ENCODE data around the gene AHSP.
"Not testable (repeated sequence)": the region's sequence is repeated elsewhere in the genome, so short reads cannot be mapped to it uniquely, and the experiment has no call there.

AHSP gene

DNA sequence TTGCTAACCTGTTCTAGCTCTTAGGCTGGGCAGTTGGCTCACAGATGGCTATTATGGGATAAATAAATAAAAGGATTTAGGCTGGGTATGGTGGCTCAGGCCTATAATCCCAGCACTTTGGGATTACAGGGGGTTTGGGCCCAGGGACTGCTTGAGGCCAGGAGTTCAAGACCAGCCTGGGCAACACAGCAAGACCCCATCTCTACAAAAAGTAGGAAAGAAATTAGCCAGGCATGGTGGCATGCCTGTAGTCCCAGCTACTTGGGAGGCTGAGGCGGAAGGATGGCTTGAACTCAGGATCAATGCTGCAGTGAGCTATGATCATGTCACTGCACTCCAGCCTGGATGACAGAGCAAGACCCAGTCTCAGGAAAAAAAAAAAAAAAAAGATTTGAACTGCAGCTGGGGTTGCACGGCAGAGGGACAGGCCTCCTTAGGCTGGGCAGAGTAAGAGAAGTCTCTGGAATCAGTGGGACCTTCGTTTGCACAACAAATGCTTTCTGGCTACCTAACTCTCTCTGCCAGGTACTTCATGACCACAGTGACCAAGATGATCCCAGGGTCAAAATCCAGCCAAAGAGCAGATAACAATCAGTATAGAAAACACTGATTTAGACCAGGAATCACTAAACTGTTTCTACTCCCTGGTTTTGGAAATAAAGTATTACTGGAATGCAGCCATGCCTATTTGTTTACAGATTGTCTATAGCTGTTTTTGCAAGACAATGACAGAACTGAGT is 26.3 kb upstream of the AHSP start:
- no peak for DNase-seq (ENCODE audit: low spot score)

DNA sequence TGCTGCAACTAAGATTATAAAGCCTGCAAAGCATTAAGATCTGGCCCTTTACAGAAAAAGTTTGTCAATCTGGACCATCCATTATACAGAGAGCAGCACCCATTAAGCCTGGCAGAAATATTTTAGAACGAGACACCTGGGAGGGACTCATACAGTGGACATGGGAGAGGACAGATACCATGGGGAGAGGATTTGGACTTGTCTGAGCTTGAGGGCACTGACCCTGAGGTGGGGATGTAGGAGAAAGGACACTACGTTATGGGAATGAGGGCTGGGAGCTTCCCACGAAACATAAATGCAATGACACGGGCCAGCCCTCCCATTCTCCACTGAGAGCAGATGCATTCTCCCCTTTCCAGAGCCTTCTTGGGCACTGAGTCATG is 25.7 kb upstream of the AHSP start:
- DNase-seq (ENCODE audit: low spot score), result no peak

DNA sequence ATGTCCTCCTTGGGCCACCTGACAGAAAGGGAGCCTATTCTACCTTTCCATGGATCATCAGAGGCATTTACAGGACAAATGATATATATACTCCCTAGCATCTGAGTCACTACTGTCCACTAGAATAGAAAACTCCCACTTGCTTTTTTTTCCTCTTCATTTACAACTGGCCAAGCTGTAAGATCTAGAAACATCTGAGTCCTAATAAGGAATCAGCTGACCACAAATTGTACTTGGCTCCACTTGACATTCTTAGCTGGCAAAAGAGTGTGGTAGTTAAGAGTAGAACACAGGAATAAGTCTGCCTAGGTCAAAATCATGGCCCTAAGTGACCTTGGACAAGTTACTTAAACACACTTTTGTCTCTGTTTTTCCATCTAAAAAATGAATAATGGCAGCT is 24.7 kb upstream of the AHSP start:
- no peak for DNase-seq (ENCODE audit: low spot score)

- not testable (repeated sequence) for DNase-seq (ENCODE audit: low spot score)
Measured at GRCh38 chr16:31503555-31503954, 24.1 kb upstream of the AHSP start.

DNA sequence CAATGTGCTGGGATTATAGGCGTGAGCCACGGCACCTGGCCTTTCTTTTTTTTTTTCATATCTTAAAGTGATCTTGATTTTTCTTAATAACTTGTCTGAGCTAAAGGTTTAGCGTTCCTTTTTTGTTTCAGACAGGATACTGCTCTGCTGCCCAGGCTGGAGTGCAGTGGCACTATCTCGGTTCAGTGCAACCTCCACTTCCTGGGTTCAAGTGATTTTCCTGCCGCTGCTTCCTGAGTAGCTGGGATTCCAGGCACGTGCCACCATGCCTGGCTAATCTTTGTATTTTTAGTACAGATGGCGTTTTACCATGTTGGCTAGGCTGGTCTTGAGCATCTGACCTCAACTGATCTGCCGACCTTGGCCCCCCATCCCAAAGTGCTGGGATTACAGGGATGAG is 23.5 kb upstream of the AHSP start:
- no peak for DNase-seq (ENCODE audit: low spot score)

- no peak for DNase-seq (ENCODE audit: low spot score)
Measured at GRCh38 chr16:31505483-31505882, 22.2 kb upstream of the AHSP start.

DNA sequence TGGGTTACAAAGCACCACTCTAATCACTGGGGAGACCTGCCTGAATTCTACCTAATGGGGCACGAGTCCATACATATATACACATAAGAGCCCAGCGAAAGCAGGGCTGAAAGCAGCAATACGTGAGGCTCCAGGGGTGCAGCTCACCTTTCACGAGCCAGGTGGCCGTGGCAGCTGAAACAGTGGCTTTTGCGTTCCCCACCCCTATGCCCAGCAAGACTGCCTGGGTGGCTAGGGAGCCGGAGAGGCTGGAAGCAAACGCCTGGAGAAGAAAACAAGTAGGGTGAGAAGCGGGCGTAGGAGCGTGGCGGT is 20.1 kb upstream of the AHSP start:
- DNase-seq (ENCODE audit: low spot score), result no peak

DNA sequence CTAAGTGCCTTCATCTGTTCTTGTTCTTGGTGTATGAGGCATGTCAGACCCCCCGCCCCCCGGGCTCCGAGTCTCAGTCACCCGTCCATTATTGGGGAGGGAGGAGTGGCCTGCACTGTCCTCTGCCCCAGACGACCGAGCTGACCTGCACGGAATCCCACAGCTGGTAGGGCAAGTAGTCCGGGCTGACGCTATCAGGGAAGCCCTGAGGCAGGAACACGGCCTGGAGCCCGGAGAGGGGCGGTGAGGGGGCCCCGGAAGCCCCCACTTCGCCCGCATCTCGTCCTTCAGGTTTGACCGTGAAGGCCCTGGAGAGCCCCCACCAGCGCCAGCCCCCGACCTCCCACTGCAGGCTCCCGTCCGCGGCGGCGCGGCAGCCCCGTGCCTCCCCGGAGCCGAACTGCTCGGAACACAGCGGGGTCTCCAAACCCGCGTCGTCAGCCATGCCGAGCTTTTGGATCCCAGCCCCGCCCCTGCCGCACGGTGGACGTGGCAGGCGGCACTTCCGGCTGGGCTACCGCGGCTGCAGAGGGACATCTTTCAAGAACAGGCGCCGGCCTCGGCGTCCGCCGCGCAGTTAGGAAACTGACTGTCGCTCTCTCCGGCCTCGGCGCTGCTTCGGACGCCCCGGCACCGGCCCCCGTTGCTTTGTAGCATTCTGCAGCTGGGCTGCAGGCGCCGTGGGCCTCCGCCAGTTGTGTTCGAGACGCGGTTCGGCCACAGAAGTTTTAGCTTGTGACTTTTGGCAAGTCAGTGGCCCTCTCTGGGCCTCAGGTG is 19.6 kb upstream of the AHSP start, which contains the start of gene RUSF1:
Gene RUSF1, minus strand, starts transcription at position 463 of the 777 bp plus-strand sequence. Its CDS starts 18 bp downstream, at position 445.
- peak; percentile 85 for DNase-seq (ENCODE audit: low spot score)

GRCh38 chr16:31508706-31509195 is 18.9 kb upstream of the AHSP start:
- DNase-seq (ENCODE audit: low spot score), result peak; percentile 45

DNA sequence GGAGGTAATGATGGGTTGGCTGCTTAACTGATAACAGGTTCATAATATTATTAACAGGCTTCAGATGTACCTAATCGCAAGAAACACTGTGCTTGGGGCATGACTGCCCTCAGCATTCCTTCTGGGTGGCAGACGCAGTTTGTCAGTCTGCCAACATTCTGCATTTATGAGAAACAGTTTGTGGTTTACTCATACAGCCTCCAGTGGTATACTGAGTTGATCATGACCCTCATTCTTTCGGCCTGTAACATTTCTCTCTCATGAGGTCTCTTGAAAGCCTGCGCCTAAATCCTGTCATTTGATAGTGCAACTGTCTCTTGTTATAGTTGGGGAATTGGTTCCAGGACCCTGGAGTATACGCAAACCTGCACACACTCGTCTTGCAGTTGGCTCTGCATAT is 14.6 kb upstream of the AHSP start:
- no peak for DNase-seq (ENCODE audit: low spot score)

DNA sequence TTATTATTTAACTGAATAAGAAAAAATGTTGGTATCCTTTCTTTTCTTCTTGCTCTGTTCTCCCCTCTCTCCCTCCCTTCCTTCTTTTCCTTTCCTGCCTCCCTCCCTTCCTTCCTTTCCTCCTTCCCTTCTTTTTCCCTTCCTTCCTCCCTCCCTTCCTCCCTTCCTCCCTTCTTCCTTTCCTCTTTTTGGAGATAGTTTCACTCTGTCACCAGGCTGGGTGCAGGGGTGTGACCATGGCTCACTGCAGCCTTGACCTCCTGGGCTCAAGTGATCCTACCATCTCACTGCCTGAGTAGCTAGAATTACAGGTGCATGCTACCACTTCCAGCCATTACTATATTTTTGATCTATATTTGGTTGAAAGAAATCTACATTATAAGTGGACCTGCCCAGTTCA is 13.8 kb upstream of the AHSP start:
- no peak for DNase-seq (ENCODE audit: low spot score)

GRCh38 chr16:31517800-31518402 is 9.8 kb upstream of the AHSP start:
- DNase-seq (ENCODE audit: low spot score), result no peak

GRCh38 chr16:31519759-31520431 is 7.8 kb upstream of the AHSP start:
- DNase-seq (ENCODE audit: low spot score), result no peak

- no peak for DNase-seq (ENCODE audit: low spot score)
Measured at GRCh38 chr16:31521368-31521767, 6.3 kb upstream of the AHSP start.

- DNase-seq (ENCODE audit: low spot score), result no peak
Measured at GRCh38 chr16:31522071-31522470, 5.6 kb upstream of the AHSP start.

- not testable (repeated sequence) for DNase-seq (ENCODE audit: low spot score)
Measured at GRCh38 chr16:31523768-31524167, 3.9 kb upstream of the AHSP start.

DNA sequence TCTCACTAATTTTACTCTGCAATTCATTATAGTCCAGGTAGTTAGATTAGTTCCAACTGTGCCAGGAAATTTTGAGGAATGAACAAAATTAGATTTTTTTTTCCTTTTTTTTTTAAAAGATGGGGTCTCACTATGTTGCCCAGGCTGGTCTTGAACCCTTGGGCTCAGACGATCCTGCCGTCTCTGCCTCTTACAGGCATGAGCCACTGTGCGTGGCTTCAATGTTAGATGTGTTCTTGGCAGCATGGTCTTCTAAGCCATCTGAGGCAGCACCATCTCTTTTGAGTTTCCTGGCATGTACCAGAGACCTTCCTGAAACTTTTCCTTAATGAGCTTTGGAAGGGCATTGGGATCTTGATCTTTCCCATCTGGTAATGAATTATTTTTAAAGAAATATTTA is 2.6 kb upstream of the AHSP start:
- DNase-seq (ENCODE audit: low spot score), result no peak

DNA sequence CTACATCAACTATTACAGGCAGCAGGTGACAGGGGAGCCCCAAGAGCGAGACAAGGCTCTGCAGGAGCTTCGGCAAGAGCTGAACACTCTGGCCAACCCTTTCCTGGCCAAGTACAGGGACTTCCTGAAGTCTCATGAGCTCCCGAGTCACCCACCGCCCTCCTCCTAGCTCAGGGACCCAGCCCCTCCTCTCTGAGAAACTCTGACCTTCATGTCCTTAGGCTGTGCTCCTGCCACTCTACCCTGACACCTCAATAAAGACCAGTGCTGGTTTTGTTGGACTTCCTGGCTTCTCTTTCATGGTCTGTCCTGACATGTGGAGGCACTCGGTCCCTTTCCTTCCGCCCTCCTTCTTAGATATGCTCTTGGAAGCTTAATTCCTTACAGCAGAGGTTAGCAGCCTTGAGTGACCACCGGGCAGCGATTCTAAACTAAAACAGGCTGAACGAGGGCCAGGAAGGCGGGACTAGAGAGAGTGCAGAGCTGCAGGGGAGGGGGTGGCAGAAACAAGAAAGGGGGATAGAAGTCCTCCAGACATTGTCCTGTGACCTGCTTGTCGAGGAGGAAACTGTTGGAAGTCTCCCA is 915 bp downstream of the AHSP start:
- no peak for DNase-seq (ENCODE audit: low spot score)

DNA sequence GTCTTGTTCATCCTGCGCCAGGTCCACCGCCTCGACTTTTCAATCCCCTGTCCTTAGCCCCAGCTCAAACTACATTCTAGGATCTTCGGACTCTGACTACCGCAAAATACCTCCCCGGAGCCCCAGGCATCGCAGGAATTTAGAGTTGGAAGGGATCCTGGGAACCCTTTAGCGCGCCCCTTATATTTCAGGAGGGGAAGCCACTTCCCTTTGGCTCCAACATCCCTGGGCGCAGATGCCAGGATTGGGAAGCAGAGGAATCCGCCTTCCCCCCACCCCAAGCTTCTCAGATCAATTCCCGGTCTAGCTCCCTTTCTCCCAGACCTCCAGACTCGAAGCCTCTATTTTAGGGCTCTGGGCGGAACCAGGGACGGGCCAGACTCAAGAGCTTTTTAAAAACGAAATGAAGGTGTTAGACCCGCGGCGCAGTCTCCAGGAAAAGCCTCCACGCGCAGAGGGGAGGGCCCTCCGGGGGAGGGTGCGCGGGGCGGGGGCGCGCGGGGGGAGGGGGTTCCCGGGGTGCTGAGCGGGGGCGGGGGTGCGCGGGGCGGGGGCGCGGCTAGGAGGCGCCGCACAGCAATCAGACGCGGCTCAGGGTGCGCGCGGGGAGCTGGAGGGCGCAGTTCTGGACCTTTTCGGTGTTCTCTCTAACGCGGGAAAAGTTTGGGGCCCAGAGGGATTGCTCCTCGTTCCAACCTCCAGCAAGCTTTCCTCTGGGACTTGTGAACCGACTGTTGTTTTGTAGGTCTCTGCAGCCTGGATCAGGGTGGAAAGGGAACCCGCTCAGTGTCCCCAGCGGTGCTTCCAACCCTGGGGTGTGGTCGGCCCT is 1.6 kb downstream of the AHSP start:
- DNase-seq (ENCODE audit: low spot score), result no peak

- DNase-seq (ENCODE audit: low spot score), result no peak
Measured at GRCh38 chr16:31529937-31530312, 2.2 kb downstream of the AHSP start.

DNA sequence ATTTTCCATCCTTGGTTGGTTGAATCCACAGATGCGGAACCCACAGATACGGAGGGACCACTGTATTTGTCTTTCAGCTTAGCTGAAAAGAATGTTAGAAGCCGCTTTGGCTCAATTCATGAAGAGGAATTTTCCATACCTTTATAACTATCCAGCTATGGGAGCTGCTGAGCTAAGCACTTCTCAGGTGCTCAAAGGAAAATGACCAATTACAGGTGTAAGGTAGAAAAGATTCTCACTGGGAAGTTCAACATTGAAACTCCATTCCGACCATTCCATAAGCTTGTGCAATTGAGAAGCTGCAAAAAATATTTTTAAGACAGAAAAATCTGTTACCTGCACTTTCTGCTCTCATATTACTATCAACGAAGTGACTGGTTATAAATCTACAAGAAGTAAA is 2.7 kb downstream of the AHSP start:
- no peak for DNase-seq (ENCODE audit: low spot score)
